LNCAP (cell line): ENCODE results near the gene SLC25A11.

Experiments used
- CTCF ChIP-seq: fragments of 450-650 bp; IDR thresholded peaks from 2 replicates; pipeline ENCODE4 v1.5.1; 2017; ENCODE audit warnings: mild to moderate bottlenecking

Gene SLC25A11

GRCh38 chr17:4959261-4959965 lies 19.6 kb upstream of the SLC25A11 start:
- no peak for TF ChIP-seq CTCF

GRCh38 chr17:4958102-4958501 lies 18.3 kb upstream of the SLC25A11 start:
- no peak for TF ChIP-seq CTCF

- no peak; the same call in 1 of the 2 replicates for TF ChIP-seq CTCF
Measured at GRCh38 chr17:4956493-4957061, 16.7 kb upstream of the SLC25A11 start.

- TF ChIP-seq CTCF: no peak
Measured at GRCh38 chr17:4955091-4955490, 15.2 kb upstream of the SLC25A11 start.

- no peak for TF ChIP-seq CTCF
Measured at GRCh38 chr17:4953451-4953961, 13.7 kb upstream of the SLC25A11 start.

GRCh38 chr17:4951486-4951885 lies 11.6 kb upstream of the SLC25A11 start:
- no peak for TF ChIP-seq CTCF

- TF ChIP-seq CTCF: no peak
Measured at GRCh38 chr17:4950746-4951204, 10.9 kb upstream of the SLC25A11 start, which contains the start of gene ENO3. Gene ENO3 (plus strand): TSS chr17:4951119. CDS start chr17:4951830, 711 bp downstream.
